ENCODE measurements around the gene MPP4. TPM values are rescaled to one million over a fixed set of nuclear protein-coding genes. Genes with fewer than 3 reads are reported as not detected.

Gene MPP4
- total RNA-seq, 1 donor from 2014 or later, result not detected

- ATAC-seq (peak; percentile 32), DNase-seq (no peak)
- intact Hi-C loops (cut with micrococcal nuclease), result no loop called here
Observed at GRCh38 chr2:201642086-201642578, 56.3 kb downstream of the MPP4 start.

- no peak for ATAC-seq
- intact Hi-C loops (cut with micrococcal nuclease), result no loop called here
- no peak for DNase-seq
Observed at GRCh38 chr2:201639205-201639604, 59.2 kb downstream of the MPP4 start.

- intact Hi-C loops (cut with micrococcal nuclease), result no loop called here
- DNase-seq (no peak), ATAC-seq (no peak)
Observed at GRCh38 chr2:201638326-201638725, 60.1 kb downstream of the MPP4 start.

GRCh38 chr2:201633661-201634249, 64.7 kb downstream of the MPP4 start:
- ATAC-seq (no peak), DNase-seq (no peak)
- intact Hi-C loops (cut with micrococcal nuclease), result no loop called here

GRCh38 chr2:201631041-201631440, 67.4 kb downstream of the MPP4 start:
- DNase-seq, result no peak
- ATAC-seq, result no peak
- intact Hi-C loops (cut with micrococcal nuclease), result no loop called here

GRCh38 chr2:201630577-201630976, 67.9 kb downstream of the MPP4 start:
- intact Hi-C loops (cut with micrococcal nuclease), result no loop called here
- no peak for ATAC-seq
- no peak for DNase-seq

- intact Hi-C loops (cut with micrococcal nuclease), result no loop called here
- ATAC-seq, result peak; percentile 72
Observed at GRCh38 chr2:201628545-201628944, 69.9 kb downstream of the MPP4 start.

GRCh38 chr2:201622306-201622970, 76.0 kb downstream of the MPP4 start:
- ATAC-seq (no peak), DNase-seq (no peak)
- intact Hi-C loops (cut with micrococcal nuclease), result no loop called here

More at GRCh38 chr2:201628545-201628944, 69.9 kb downstream of the MPP4 start:
- DNase-seq, result no peak

- ATAC-seq, result peak; percentile 12
- intact Hi-C loops (cut with micrococcal nuclease), result no loop called here
- DNase-seq, result no peak
Observed at GRCh38 chr2:201621293-201621999, 77.0 kb downstream of the MPP4 start.

- peak; percentile 98 for ATAC-seq
- intact Hi-C loops (cut with micrococcal nuclease), result no loop called here
- peak; percentile 89 for DNase-seq
Observed at GRCh38 chr2:201618744-201619662, 79.4 kb downstream of the MPP4 start.

- no peak for DNase-seq
- ATAC-seq, result no peak
- intact Hi-C loops (cut with micrococcal nuclease), result no loop called here
Observed at GRCh38 chr2:201608021-201608420, 90.4 kb downstream of the MPP4 start.

- no peak for ATAC-seq
- intact Hi-C loops (cut with micrococcal nuclease), result no loop called here
- no peak for DNase-seq
Observed at GRCh38 chr2:201607568-201607967, 90.9 kb downstream of the MPP4 start.

GRCh38 chr2:201600906-201601305, 97.5 kb downstream of the MPP4 start:
- intact Hi-C loops (cut with micrococcal nuclease), result no loop called here
- ATAC-seq, result no peak
- no peak for DNase-seq

- DNase-seq (no peak), ATAC-seq (no peak)
- intact Hi-C loops (cut with micrococcal nuclease), result no loop called here
Observed at GRCh38 chr2:201597397-201597796, 101.0 kb downstream of the MPP4 start.

Other genes starting within 250 kb of the MPP4 start
- gene TRAK2, start 247.2 kb downstream of the MPP4 start, total RNA-seq, result 202 TPM
- gene STRADB, start 246.9 kb downstream of the MPP4 start, total RNA-seq, result 81.4 TPM
- gene TMEM237, start 55.1 kb downstream of the MPP4 start, total RNA-seq, result 14.0 TPM
- gene ALS2, start 82.3 kb upstream of the MPP4 start, total RNA-seq, result 35.6 TPM
- 0.30 TPM for gene CDK15, start 107.9 kb upstream of the MPP4 start, total RNA-seq